ENCODE measurements around the gene PCMTD2. TPM values are rescaled to one million over a fixed set of nuclear protein-coding genes. Genes with fewer than 3 reads are reported as not detected.

Gene PCMTD2
- total and polyA plus RNA-seq, 10 of the 15 experiments (the other 5 are each of a cell fraction or from before 2014, with no cell fraction given): 6.8 to 36.8 (median 16.5) TPM

- DNase-seq (ENCODE audit: low read depth, low spot score) (no peak), ATAC-seq (no peak), FAIRE-seq (no peak)
- no peak overlapping the region for H3K4me2 ChIP-seq (ENCODE audit: control insufficient read depth, insufficient read depth)
- no peaks in the 10 kb centered on the region for H3K36me3 ChIP-seq (ENCODE audit: control insufficient read depth in 2 of 2, insufficient read depth in 2 of 2, low read length in 1 of 2)
- H3K27ac ChIP-seq (ENCODE audit: control insufficient read depth, insufficient read depth): no peak overlapping the region
- no peaks in the 10 kb centered on the region for H3K79me2 ChIP-seq (ENCODE audit: control insufficient read depth, insufficient read depth, low read length)
- H3K4me1 ChIP-seq (ENCODE audit: control insufficient read depth, insufficient read depth, low read length): no peaks in the 10 kb centered on the region
- no peak overlapping the region for H3K4me3 ChIP-seq
- POLR2A ChIA-PET: no interaction called here
- in situ Hi-C loops (cut with MboI) (no loop called here), intact Hi-C loops (cut with micrococcal nuclease; ENCODE audit: unreplicated experiment) (no loop called here)
- no peak for TF ChIP-seq JUNB (IDR thresholded peaks at IDR 0.05)
- no peak for TF ChIP-seq STAT1 (conservative IDR thresholded peaks at IDR 0.05)
- no peak for TF ChIP-seq KAT2A (conservative IDR thresholded peaks at IDR 0.05; ENCODE audit: control insufficient read depth, low read depth, low read length)
- TF ChIP-seq REST (IDR thresholded peaks at IDR 0.05; ENCODE audit: low read depth, low read length): no peak
- no peak for TF ChIP-seq ZNF622 (IDR thresholded peaks at IDR 0.05)
- TF ChIP-seq RFX5 (IDR thresholded peaks at IDR 0.05; ENCODE audit: low read depth, low read length): no peak
- no peak for TF ChIP-seq SKIL (IDR thresholded peaks at IDR 0.05; ENCODE audit: low read depth, poor library complexity, severe bottlenecking)
- no peak for TF ChIP-seq PBX3 (IDR thresholded peaks at IDR 0.05; ENCODE audit: insufficient replicate concordance, low read depth, low read length)
- TF ChIP-seq SPI1 (IDR thresholded peaks at IDR 0.05; ENCODE audit: borderline replicate concordance, insufficient read depth, low read depth, low read length): no peak
- CTCF ChIA-PET: no interaction called here
- H2AFZ ChIP-seq (ENCODE audit: control insufficient read depth, low read depth, low read length): no peak overlapping the region
- H3K27me3 ChIP-seq (replicated peaks in 1 of 2; ENCODE audit: control insufficient read depth in 2 of 2, insufficient read depth in 2 of 2, low read length in 1 of 2): peaks cover 0 to 5% of the 10 kb centered on the region in 2 experiments; a peak in 2 of 4 replicates
- no peaks in the 10 kb centered on the region for H4K20me1 ChIP-seq (ENCODE audit: control insufficient read depth, insufficient read depth)
- WGBS (ENCODE audit: insufficient coverage, insufficient replicate concordance, low lambda C conversion rate, missing lambda C conversion rate): 41% methylated on average over 8 of the region's 8 CpGs
- no TSS peak for BruUV-seq (replicated peaks)
- no peak overlapping the region for H3K9ac ChIP-seq (ENCODE audit: control insufficient read depth, insufficient read depth, low read length)
- H3K9me3 ChIP-seq (replicated peaks; ENCODE audit: control insufficient read depth, insufficient read depth, low read length): no peaks in the 10 kb centered on the region
- RAD21 ChIA-PET (ENCODE audit: unreplicated experiment): interaction anchor here (1.2 kb wide), 1 partner anchor 29 kb away, joined by 3 read pairs; no protein-coding TSS in a partner anchor
- SMC1A ChIA-PET (ENCODE audit: uncharacterized antibody, unreplicated experiment): no interaction called here
Measured at GRCh38 chr20:64229507-64230061, 26.0 kb upstream of the PCMTD2 start.

Data from GM12878 (cell line).